ENCODE results near the gene UTP11.

The UTP11 gene

GRCh38 chr1:38053416-38054091, 41.0 kb downstream of the UTP11 start:
- peak overlapping the region; percentile 35 to 82 (median 69) for H3K4me2 ChIP-seq
- no peak overlapping the region for H3K9ac ChIP-seq
- H3K4me3 ChIP-seq = no peak overlapping the region
- H3K36me3 ChIP-seq = no peaks in the 10 kb centered on the region
- no peak overlapping the region for H3K27ac ChIP-seq
- TF ChIP-seq Cebpa-rat (IDR thresholded peaks at IDR 0.05) = no peak
- H3K4me1 ChIP-seq = peaks cover 10 to 32% (median 20%) of the 10 kb centered on the region in 10 experiments
- peaks cover 2 to 11% (median 7%) of the 10 kb centered on the region in 11 experiments; a peak in 21 of 22 replicates for H3K27me3 ChIP-seq
- H4K20me1 ChIP-seq = peaks cover 0 to 13% (median 0%) of the 10 kb centered on the region in 11 experiments; a peak in 6 of 22 replicates
- no peaks in the 10 kb centered on the region for H3K9me3 ChIP-seq (replicated peaks in 1 of 11)

GRCh38 chr1:38055398-38055797, 42.9 kb downstream of the UTP11 start:
- H3K36me3 ChIP-seq = no peaks in the 10 kb centered on the region
- H3K27ac ChIP-seq = no peak overlapping the region
- no peak overlapping the region for H3K4me3 ChIP-seq
- no peaks in the 10 kb centered on the region for H3K9me3 ChIP-seq (replicated peaks in 1 of 11)
- H3K9ac ChIP-seq = no peak overlapping the region; a peak in 1 of 22 replicates
- no peak overlapping the region for H3K4me2 ChIP-seq
- TF ChIP-seq Cebpa-rat (IDR thresholded peaks at IDR 0.05) = no peak
- H3K4me1 ChIP-seq = peaks cover 10 to 30% (median 20%) of the 10 kb centered on the region in 10 experiments
- no peaks in the 10 kb centered on the region for H3K27me3 ChIP-seq
- no peaks in the 10 kb centered on the region; a peak in 1 of 22 replicates for H4K20me1 ChIP-seq

GRCh38 chr1:38055965-38056364, 43.4 kb downstream of the UTP11 start:
- H3K27ac ChIP-seq = no peak overlapping the region
- no peak overlapping the region for H3K4me3 ChIP-seq
- no peaks in the 10 kb centered on the region for H3K9me3 ChIP-seq (replicated peaks in 1 of 11)
- TF ChIP-seq Cebpa-rat (IDR thresholded peaks at IDR 0.05) = no peak
- H3K9ac ChIP-seq = no peak overlapping the region
- H4K20me1 ChIP-seq = no peaks in the 10 kb centered on the region; a peak in 1 of 22 replicates
- H3K36me3 ChIP-seq = no peaks in the 10 kb centered on the region
- H3K27me3 ChIP-seq = no peaks in the 10 kb centered on the region
- peaks cover 10 to 26% (median 20%) of the 10 kb centered on the region in 10 experiments for H3K4me1 ChIP-seq
- H3K4me2 ChIP-seq = no peak overlapping the region

GRCh38 chr1:38059635-38060250, 47.2 kb downstream of the UTP11 start:
- Histone ChIP-seq H3K9me3 (replicated peaks in 1 of 11) (no peaks in the 10 kb centered on the region), H3K4me1 (peaks cover 14 to 28% (median 15%) of the 10 kb centered on the region in 10 experiments), H4K20me1 (no peaks in the 10 kb centered on the region), H3K4me3 (no peak overlapping the region), H3K9ac (no peak overlapping the region), H3K4me2 (no peak overlapping the region; a peak in 1 of 22 replicates), H3K36me3 (no peaks in the 10 kb centered on the region), H3K27me3 (no peaks in the 10 kb centered on the region), H3K27ac (no peak overlapping the region)
- TF ChIP-seq Cebpa-rat (IDR thresholded peaks at IDR 0.05) = no peak

GRCh38 chr1:38060498-38060897, 48.0 kb downstream of the UTP11 start:
- H3K27ac ChIP-seq = no peak overlapping the region
- no peaks in the 10 kb centered on the region for H3K27me3 ChIP-seq
- H3K4me3 ChIP-seq = no peak overlapping the region
- H3K9me3 ChIP-seq (replicated peaks in 1 of 11) = no peaks in the 10 kb centered on the region
- no peak overlapping the region for H3K9ac ChIP-seq
- no peak overlapping the region for H3K4me2 ChIP-seq
- H4K20me1 ChIP-seq = no peaks in the 10 kb centered on the region
- H3K36me3 ChIP-seq = no peaks in the 10 kb centered on the region
- peaks cover 14 to 28% (median 15%) of the 10 kb centered on the region in 10 experiments for H3K4me1 ChIP-seq
- TF ChIP-seq Cebpa-rat (IDR thresholded peaks at IDR 0.05) = no peak

- H3K27me3 ChIP-seq = no peaks in the 10 kb centered on the region
- H3K27ac ChIP-seq = no peak overlapping the region
- H3K9ac ChIP-seq = no peak overlapping the region
- no peaks in the 10 kb centered on the region for H3K9me3 ChIP-seq (replicated peaks in 1 of 11)
- H3K4me3 ChIP-seq = no peak overlapping the region
- H3K4me1 ChIP-seq = peaks cover 14 to 28% (median 15%) of the 10 kb centered on the region in 10 experiments
- no peaks in the 10 kb centered on the region for H3K36me3 ChIP-seq
- H3K4me2 ChIP-seq = peak overlapping the region in 3 of 11 experiments; percentile 48 to 68 (median 62); a peak in 4 of 22 replicates
- no peaks in the 10 kb centered on the region for H4K20me1 ChIP-seq
- TF ChIP-seq Cebpa-rat (IDR thresholded peaks at IDR 0.05) = no peak
Observed at GRCh38 chr1:38061290-38061689, 48.8 kb downstream of the UTP11 start.

GRCh38 chr1:38061883-38062328, 49.4 kb downstream of the UTP11 start:
- Histone ChIP-seq H3K36me3 (no peaks in the 10 kb centered on the region), H3K4me2 (peak overlapping the region; percentile 22 to 68 (median 56); a peak in 20 of 22 replicates), H3K27me3 (no peaks in the 10 kb centered on the region), H3K9me3 (replicated peaks in 1 of 11) (no peaks in the 10 kb centered on the region), H3K4me1 (peaks cover 14 to 28% (median 15%) of the 10 kb centered on the region in 10 experiments), H4K20me1 (no peaks in the 10 kb centered on the region), H3K27ac (peak overlapping the region in 1 of 11 experiments; percentile 8; a peak in 1 of 22 replicates), H3K4me3 (no peak overlapping the region), H3K9ac (peak overlapping the region in 1 of 11 experiments; percentile 8; a peak in 3 of 22 replicates)
- TF ChIP-seq Cebpa-rat (IDR thresholded peaks at IDR 0.05) = no peak

GRCh38 chr1:38062361-38063288, 50.1 kb downstream of the UTP11 start:
- Histone ChIP-seq H3K4me2 (peak overlapping the region; percentile 28 to 68 (median 56); a peak in 20 of 22 replicates), H3K9ac (peak overlapping the region in 1 of 11 experiments; percentile 8; a peak in 2 of 22 replicates), H3K4me3 (no peak overlapping the region)

More at GRCh38 chr1:38062361-38063288, 50.1 kb downstream of the UTP11 start:
- TF ChIP-seq Cebpa-rat (IDR thresholded peaks at IDR 0.05) = no peak
- peaks cover 15 to 28% (median 18%) of the 10 kb centered on the region in 10 experiments for H3K4me1 ChIP-seq
- no peaks in the 10 kb centered on the region for H3K9me3 ChIP-seq (replicated peaks in 1 of 11)
- H4K20me1 ChIP-seq = no peaks in the 10 kb centered on the region
- no peaks in the 10 kb centered on the region for H3K36me3 ChIP-seq
- 0 out of 22 replicates have a peak overlapping the region, but pooled peaks of 1 of the 11 experiments have one; percentile 8 for H3K27ac ChIP-seq
- no peaks in the 10 kb centered on the region for H3K27me3 ChIP-seq
